ENCODE measurements around the gene GPC3.
"Not testable (repeated sequence)": the region's sequence is repeated elsewhere in the genome, so short reads cannot be mapped to it uniquely, and the experiment has no call there.

GPC3 gene

GRCh38 chrX:133923113-133923512, 62.3 kb downstream of the GPC3 start:
- no peak for DNase-seq

DNA sequence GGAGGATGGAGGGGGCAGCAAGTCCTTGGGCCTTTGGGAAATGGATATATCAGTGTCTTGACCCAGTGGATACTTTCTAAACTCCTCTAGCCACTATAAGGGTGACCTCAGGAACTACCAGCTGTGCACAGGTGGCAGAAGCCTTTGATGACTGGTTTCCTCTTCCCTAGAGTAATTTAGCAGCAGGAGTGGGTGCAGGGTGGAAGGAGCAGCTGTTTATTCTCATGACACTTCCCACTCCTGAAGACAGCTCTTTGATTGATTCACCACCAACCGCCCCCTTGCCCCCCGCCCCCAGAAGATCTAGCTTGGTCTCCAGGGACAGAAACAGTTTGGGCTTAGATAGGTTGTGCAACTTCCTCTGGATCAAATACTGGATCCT, 63.0 kb downstream of the GPC3 start:
- no peak for DNase-seq

DNA sequence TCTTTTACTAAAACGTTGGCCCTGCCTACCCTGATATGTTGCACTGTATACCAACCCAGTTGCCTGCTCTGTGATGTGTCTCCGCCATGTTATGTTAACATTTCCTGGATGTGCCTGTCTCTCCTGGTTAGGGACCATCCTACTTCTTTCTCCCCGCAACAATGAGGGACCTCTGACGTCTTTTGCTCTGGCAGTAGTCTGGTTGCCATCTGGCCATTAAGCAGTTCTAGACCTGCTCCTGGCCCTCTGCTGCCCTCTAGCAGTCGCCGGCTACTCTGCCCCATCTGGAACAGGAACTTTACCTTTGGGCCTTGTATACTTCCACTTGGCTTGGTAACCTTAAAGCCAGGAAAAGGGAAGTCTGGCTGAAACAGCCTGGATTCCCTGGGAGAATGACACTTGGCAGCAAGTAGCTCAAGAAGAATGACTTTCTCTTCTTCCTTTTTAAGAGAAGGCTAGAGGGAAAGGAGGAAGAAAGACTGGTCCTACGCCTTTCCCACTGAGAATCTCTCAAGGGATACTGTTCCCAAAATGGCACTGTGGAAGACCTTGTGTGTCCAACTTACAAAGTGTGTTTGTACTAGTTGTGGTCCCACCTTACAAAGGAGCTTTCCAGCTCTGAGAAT, 63.5 kb downstream of the GPC3 start:
- DNase-seq, result no peak

GRCh38 chrX:133921086-133921485, 64.3 kb downstream of the GPC3 start:
- no peak for DNase-seq

- DNase-seq, result no peak
Measured at GRCh38 chrX:133918361-133918771, 67.0 kb downstream of the GPC3 start.

GRCh38 chrX:133916984-133917722, 68.2 kb downstream of the GPC3 start:
- DNase-seq, result no peak

DNA sequence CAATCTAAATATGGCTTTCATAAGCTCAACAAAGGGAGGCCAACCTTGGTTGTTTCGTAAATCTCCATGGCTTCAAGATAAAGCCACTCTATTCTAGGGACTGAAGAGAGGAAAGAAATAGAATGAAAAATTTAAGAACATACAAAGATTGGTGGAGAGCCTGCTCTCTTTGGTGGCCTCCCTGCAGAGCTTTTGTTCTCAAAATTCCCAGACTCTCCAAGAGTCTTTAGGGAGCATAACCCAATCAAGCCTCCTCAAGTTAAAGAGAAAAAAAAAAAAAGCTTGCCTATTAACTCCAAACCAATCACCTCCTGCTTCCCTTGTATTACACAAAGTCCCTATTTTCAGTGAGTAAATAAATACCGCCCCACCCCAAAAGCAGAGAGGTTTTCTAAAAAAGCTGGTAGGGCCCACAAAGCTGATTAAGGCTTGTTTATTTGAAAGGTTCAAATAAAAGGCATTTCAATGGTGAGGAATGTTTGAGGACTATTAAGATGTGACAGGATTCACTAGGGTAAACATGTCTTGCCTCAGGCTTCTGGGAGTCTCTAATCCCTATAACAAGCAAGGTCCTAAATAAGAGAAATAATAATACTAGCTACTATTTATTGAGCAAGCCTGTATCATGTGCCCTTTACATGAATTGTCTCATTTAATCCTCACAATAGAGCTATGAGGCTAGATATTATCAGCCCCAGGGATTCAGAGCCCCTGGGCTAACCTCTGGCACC, 71.6 kb downstream of the GPC3 start:
- no peak for DNase-seq

- DNase-seq, result no peak
Measured at GRCh38 chrX:133913009-133913408, 72.4 kb downstream of the GPC3 start.

GRCh38 chrX:133911825-133912495, 73.4 kb downstream of the GPC3 start:
- DNase-seq, result no peak

GRCh38 chrX:133910539-133910938, 74.9 kb downstream of the GPC3 start:
- no peak for DNase-seq

DNA sequence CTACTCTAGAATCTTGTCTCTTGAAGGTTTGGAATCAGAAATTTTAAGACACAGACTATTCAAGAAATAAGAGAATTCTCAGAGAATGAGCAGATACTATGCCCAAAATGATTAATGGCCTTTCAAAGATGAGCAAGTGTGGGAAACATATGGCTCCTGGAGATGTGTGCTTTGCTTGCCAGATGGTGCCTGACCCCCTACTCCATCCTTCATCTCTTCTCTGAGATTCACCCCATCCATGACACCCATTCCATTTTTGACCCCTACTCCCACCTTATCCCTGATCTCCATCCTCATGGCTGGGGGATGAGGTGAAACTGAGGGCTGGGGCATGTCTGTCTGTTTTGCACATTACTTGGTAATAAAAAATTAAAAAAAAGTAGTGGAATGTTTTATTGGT, 75.5 kb downstream of the GPC3 start:
- no peak for DNase-seq

DNA sequence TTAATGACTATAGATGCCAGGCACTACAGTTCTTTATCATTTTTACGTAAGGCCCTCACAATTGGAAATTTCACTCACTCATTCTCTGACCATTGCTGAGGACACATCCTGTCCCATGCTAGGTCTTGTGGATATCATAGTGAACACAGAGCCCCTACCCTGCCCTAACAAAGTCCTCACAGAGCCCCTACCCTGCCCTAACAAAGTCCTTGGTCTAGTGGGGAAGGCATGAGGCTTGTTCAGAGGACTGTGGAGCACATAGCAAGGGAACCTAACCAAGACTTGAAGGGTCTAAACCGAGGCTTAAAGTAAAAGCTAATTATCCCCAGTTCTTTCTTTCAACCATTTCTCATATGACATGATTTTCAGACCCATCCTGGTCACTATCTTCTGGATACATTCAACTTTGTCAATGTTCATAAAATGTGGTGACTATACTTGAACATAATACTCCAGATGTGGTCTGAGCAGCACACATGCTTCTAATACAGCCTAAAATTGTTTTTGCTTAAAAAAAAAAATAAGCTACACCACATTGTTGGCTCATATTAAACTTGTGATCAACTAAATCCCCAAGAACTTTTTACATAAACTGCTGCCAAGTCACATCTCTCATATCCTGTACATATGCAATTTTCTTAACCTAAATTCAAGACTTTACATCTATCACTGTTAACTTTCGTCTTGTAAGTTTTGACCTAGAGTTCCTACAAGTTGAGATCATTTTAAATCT, 77.0 kb downstream of the GPC3 start:
- no peak for DNase-seq

GRCh38 chrX:133907606-133908005, 77.8 kb downstream of the GPC3 start:
- DNase-seq, result no peak

DNA sequence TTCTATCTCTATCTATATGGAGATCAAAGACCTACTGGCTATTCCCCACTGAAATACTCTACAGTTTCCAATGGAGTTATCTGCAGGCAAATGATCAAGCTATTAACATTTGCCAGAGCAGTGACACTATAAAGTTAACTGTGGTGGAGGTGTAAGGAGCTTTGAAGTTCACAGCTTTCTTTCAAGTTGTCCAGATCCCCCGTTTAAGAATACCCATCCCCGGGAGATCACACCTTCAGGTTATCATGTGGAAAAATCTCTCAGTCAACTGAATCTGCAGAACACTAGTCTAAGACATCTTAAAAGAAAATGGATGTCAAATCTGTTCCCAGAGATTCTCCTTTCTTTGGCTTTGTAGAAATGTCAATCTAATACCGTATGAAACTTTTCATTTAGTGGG, 80.1 kb downstream of the GPC3 start:
- no peak for DNase-seq

GRCh38 chrX:133897593-133898163, 87.7 kb downstream of the GPC3 start:
- DNase-seq, result no peak

GRCh38 chrX:133892337-133892736, 93.1 kb downstream of the GPC3 start:
- no peak for DNase-seq

- no peak for DNase-seq
Measured at GRCh38 chrX:133888984-133889383, 96.4 kb downstream of the GPC3 start.

GRCh38 chrX:133888084-133888483, 97.3 kb downstream of the GPC3 start:
- DNase-seq, result not testable (repeated sequence)

- no peak for DNase-seq
Measured at GRCh38 chrX:133884430-133885394, 100.7 kb downstream of the GPC3 start.

DNA sequence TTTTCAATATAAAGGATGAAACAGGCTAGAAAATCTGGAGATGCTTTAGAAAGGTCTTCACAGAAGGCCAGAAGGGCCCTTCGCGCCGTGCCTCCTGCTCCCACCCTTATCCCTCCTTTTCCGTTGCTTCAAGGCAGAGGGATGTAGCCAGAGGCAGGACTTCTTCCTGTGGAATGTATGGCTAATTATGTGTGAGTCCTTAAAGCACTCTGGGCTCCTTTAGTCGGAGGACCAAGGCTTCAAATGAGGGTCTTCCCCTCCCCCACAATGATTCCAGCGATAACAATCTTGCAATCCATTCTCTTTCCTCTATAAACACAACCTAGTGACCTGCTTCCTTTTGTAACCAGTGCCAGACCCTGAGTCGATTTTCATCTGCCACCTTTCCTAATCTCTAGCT, 103.5 kb downstream of the GPC3 start:
- no peak for DNase-seq

DNA sequence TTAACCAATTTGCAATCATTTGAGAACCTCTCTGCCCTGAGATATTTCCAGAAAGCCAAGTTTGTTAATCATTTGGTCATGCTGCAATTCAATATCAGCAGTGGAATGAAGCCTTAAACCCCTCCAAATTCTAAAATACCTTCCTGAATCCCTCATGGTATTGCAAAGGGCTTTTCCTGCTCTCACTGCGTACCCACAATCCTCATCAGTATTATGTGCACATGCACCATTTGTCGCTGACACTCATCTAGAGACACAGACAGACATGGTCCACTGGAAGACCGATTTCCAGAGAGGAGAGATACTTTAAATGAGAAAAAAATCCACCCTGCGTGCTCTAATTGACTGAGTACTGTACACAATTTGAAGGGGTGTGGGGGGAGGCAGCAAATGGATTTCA, 104.4 kb downstream of the GPC3 start:
- no peak for DNase-seq

All from NCI-H187 (cell line).